ENCODE results near the gene ZCCHC7. TPM values are rescaled to one million over a fixed set of nuclear protein-coding genes. Genes with fewer than 3 reads are reported as not detected.

The ZCCHC7 gene
- total and polyA plus RNA-seq, 10 of the 15 experiments (the other 5 are each of a cell fraction or from before 2014, with no cell fraction given), result 42.9 to 178 (median 53.3) TPM

DNA sequence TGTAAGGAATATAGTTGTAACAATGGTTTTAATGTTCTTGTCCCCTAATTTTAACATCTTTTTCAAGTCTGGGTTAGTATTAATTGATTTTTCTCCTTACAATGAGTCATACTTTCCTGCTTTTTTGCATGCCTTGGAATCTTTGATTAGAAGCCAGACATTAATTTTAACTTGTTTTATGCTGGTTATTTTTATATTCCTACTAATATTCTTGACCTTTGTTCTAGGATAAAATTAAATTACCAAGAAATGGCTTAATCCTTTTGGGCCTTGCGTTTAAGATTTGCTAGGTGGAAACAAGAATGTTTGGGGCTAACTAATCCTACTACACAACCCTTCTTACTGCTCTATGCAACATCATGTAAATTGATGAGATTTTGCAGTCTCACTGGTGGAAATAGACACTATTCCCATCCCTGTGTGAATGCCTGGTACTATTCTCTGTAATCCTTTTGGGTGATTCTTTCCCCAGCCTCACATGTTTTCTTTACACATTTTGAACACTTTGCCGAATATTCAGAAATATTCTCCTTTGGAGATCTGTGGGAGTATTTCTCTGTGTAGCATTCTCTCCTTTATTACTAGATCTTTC is 47.2 kb downstream of the ZCCHC7 start (continued):
- TF ChIP-seq, protein P1, sequence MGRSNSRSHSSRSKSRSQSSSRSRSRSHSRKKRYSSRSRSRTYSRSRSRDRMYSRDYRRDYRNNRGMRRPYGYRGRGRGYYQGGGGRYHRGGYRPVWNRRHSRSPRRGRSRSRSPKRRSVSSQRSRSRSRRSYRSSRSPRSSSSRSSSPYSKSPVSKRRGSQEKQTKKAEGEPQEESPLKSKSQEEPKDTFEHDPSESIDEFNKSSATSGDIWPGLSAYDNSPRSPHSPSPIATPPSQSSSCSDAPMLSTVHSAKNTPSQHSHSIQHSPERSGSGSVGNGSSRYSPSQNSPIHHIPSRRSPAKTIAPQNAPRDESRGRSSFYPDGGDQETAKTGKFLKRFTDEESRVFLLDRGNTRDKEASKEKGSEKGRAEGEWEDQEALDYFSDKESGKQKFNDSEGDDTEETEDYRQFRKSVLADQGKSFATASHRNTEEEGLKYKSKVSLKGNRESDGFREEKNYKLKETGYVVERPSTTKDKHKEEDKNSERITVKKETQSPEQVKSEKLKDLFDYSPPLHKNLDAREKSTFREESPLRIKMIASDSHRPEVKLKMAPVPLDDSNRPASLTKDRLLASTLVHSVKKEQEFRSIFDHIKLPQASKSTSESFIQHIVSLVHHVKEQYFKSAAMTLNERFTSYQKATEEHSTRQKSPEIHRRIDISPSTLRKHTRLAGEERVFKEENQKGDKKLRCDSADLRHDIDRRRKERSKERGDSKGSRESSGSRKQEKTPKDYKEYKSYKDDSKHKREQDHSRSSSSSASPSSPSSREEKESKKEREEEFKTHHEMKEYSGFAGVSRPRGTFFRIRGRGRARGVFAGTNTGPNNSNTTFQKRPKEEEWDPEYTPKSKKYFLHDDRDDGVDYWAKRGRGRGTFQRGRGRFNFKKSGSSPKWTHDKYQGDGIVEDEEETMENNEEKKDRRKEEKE (IDR thresholded peaks at IDR 0.05), result no peak

DNA sequence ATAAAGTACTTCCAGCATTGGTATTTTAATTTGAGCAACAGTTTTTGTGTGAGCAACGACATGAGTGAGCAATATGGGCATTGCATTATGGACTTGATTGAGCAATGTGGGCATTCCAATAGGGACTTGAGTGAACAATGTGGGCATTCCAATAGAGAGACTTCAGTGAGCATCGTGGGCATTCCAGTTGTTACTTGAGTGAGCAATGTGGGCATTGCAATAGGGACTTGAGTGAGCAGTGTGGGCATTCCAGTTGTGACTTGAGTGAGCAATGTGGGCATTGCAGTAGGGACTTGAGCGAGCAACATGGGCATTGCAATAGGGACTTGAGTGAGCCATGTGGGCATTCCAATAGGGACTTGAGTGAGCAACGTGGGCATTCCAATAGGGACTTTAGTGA is 52.2 kb downstream of the ZCCHC7 start:
- FAIRE-seq (no peak), DNase-seq (ENCODE audit: low read depth, low spot score) (no peak), ATAC-seq (no peak)
- no peak overlapping the region for H3K4me3 ChIP-seq
- ChIA-PET CTCF (interaction anchor here (2.2 kb wide), 1 partner anchor 8 kb away, joined by 9 read pairs; no protein-coding TSS in a partner anchor), RAD21 (ENCODE audit: unreplicated experiment) (no interaction called here), SMC1A (ENCODE audit: uncharacterized antibody, unreplicated experiment) (interaction anchor here (3.9 kb wide), 1 partner anchor 12 kb away, joined by 25 read pairs; no protein-coding TSS in a partner anchor), POLR2A (no interaction called here)
- no TSS peak for BruUV-seq (replicated peaks)
- H3K4me1 ChIP-seq (ENCODE audit: control insufficient read depth, insufficient read depth, low read length), result no peaks in the 10 kb centered on the region
- in situ Hi-C loops (cut with MboI) (no loop called here), intact Hi-C loops (cut with micrococcal nuclease; ENCODE audit: unreplicated experiment) (no loop called here)
- no peak overlapping the region for H3K4me2 ChIP-seq (ENCODE audit: control insufficient read depth, insufficient read depth)
- H3K79me2 ChIP-seq (ENCODE audit: control insufficient read depth, insufficient read depth, low read length), result peaks cover 4% of the 10 kb centered on the region
- no peak overlapping the region for H2AFZ ChIP-seq (ENCODE audit: control insufficient read depth, low read depth, low read length)
- no peak overlapping the region for H3K27ac ChIP-seq (ENCODE audit: control insufficient read depth, insufficient read depth)
- H3K27me3 ChIP-seq (replicated peaks in 1 of 2; ENCODE audit: control insufficient read depth in 2 of 2, insufficient read depth in 2 of 2, low read length in 1 of 2), result no peaks in the 10 kb centered on the region
- H4K20me1 ChIP-seq (ENCODE audit: control insufficient read depth, insufficient read depth), result no peaks in the 10 kb centered on the region
- no peak overlapping the region for H3K9ac ChIP-seq (ENCODE audit: control insufficient read depth, insufficient read depth, low read length)
- TF ChIP-seq EED (IDR thresholded peaks at IDR 0.05; ENCODE audit: low read depth) (0 out of 2 replicates have a peak, but pooled peaks have one; percentile 17), SMARCA5 (IDR thresholded peaks at IDR 0.05) (no peak), KDM1A (IDR thresholded peaks at IDR 0.05; ENCODE audit: borderline replicate concordance) (no peak), RUNX3 (IDR thresholded peaks at IDR 0.05; ENCODE audit: low read length) (peak; percentile 46; the same call in 1 of the 2 replicates)
- TF ChIP-seq, protein P2, sequence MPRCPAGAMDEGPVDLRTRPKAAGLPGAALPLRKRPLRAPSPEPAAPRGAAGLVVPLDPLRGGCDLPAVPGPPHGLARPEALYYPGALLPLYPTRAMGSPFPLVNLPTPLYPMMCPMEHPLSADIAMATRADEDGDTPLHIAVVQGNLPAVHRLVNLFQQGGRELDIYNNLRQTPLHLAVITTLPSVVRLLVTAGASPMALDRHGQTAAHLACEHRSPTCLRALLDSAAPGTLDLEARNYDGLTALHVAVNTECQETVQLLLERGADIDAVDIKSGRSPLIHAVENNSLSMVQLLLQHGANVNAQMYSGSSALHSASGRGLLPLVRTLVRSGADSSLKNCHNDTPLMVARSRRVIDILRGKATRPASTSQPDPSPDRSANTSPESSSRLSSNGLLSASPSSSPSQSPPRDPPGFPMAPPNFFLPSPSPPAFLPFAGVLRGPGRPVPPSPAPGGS (IDR thresholded peaks at IDR 0.05; ENCODE audit: borderline replicate concordance, insufficient read depth, low read depth, low read length, poor library complexity, severe bottlenecking), result peak; percentile 65
- 98% methylated on average over 4 of the region's 4 CpGs for WGBS (ENCODE audit: insufficient coverage, insufficient replicate concordance, low lambda C conversion rate, missing lambda C conversion rate)
- H3K36me3 ChIP-seq (ENCODE audit: control insufficient read depth in 2 of 2, insufficient read depth in 2 of 2, low read length in 1 of 2), result peaks cover 2 to 16% of the 10 kb centered on the region in 2 experiments; a peak in 3 of 4 replicates
- H3K9me3 ChIP-seq (replicated peaks; ENCODE audit: control insufficient read depth, insufficient read depth, low read length), result no peaks in the 10 kb centered on the region

All from GM12878 (cell line).